ENCODE data around the gene MST1. TPM values are rescaled to one million over a fixed set of nuclear protein-coding genes. Genes with fewer than 3 reads are reported as not detected.

MST1 gene
- total RNA-seq, 1 donor from 2014 or later, result 8.2 TPM

DNA sequence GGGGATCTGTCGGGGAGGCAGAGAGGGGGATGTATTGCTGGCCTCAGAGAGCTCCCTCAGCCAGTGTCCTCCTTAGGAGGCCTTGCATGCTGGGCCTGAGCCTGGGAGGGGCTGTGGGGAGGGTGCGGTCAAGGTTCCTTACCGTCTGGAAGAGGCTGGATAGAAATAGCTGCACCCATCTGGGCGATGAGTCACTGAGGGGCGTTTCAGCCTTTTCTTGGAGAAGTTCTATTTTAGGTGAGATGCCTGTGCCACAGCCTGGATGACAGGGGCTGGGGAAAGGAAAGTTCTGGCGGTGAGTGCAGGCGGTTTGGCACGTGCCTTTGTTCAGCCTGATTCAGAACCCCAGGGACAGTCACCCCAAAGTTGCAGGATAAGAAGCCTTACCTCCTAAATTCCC is 50.8 kb downstream of the MST1 start:
- H3K4me3 Mint-ChIP-seq, result no peak overlapping the region
- DNase-seq (ENCODE audit: low spot score), result no peak
- peaks cover 6% of the 10 kb centered on the region for H3K4me1 Mint-ChIP-seq (ENCODE audit: low read depth)
- H3K27me3 Mint-ChIP-seq (ENCODE audit: insufficient read depth), result no peaks in the 10 kb centered on the region
- H3K9me3 Mint-ChIP-seq, result no peaks in the 10 kb centered on the region
- no peak overlapping the region for H3K27ac Mint-ChIP-seq
- no peaks in the 10 kb centered on the region for H3K36me3 Mint-ChIP-seq (ENCODE audit: low read depth)
- intact Hi-C loops (cut with micrococcal nuclease), result no loop called here

DNA sequence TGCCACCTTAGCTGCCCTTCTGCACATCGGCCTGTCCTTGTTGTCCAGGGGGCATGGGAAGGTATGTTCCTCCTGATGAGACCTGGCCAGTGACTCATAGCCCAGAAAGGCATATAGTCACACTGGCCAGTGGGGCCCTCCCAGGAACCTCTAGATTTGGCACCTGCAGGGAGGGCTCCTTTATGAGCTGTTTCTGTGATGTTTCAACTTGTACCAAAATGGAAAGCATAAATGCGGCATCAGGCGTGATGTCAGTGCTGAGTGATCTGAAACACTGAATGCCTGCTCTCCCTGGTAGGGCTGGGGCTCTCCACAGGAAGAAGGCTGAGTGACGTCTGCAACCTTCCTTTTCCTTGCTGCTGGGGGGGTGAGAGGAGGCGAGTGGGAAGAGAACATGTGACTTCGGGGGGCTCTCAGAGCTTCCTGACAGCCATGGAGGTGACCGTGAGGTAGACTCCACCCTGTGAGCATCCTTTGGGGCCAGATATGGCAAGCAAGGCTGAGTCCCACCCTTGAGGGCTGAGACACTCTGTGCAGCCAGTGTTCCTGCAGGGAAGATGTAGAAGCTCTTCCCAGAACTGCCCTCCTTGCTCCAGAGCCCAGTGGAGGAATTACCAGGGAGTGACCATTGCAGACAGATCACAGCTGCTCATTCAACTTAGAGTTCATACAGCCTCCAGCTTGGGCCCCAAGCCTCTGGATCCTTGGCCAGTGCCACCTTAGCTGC is 52.2 kb downstream of the MST1 start:
- H3K4me3 Mint-ChIP-seq, result no peak overlapping the region
- intact Hi-C loops (cut with micrococcal nuclease), result no loop called here
- peaks cover 6% of the 10 kb centered on the region for H3K4me1 Mint-ChIP-seq (ENCODE audit: low read depth)
- H3K27ac Mint-ChIP-seq, result no peak overlapping the region
- no peak for DNase-seq (ENCODE audit: low spot score)
- H3K36me3 Mint-ChIP-seq (ENCODE audit: low read depth), result no peaks in the 10 kb centered on the region
- no peaks in the 10 kb centered on the region for H3K27me3 Mint-ChIP-seq (ENCODE audit: insufficient read depth)
- no peaks in the 10 kb centered on the region for H3K9me3 Mint-ChIP-seq

- intact Hi-C loops (cut with micrococcal nuclease), result no loop called here
- Mint-ChIP-seq H3K9me3 (peaks cover 5% of the 10 kb centered on the region), H3K4me1 (ENCODE audit: low read depth) (peaks cover 6% of the 10 kb centered on the region), H3K27me3 (ENCODE audit: insufficient read depth) (peaks cover 4% of the 10 kb centered on the region), H3K27ac (no peak overlapping the region), H3K4me3 (no peak overlapping the region), H3K36me3 (ENCODE audit: low read depth) (no peaks in the 10 kb centered on the region)
- no peak for DNase-seq (ENCODE audit: low spot score)
Measured at GRCh38 chr3:49634736-49635135, 54.5 kb downstream of the MST1 start.

Other genes starting within 250 kb of the MST1 start
- gene DAG1, start 219.2 kb downstream of the MST1 start, total RNA-seq, result 20.5 and 23.7 TPM in 2 replicates
- 0.13 and 0.34 TPM in 2 replicates for gene BSN, start 135.0 kb downstream of the MST1 start, total RNA-seq
- 113 and 115 TPM in 2 replicates for gene APEH, start 15.1 kb downstream of the MST1 start, total RNA-seq
- gene RNF123, start 83 bp upstream of the MST1 start, total RNA-seq, result 53.8 and 54.3 TPM in 2 replicates
- 0.39 TPM in 1 of 2 replicates, not detected in the other for gene AMIGO3, start 30.2 kb upstream of the MST1 start, total RNA-seq
- 49.1 and 49.2 TPM in 2 replicates for gene GMPPB, start 34.5 kb upstream of the MST1 start, total RNA-seq
- gene IP6K1, start 97.1 kb upstream of the MST1 start, total RNA-seq, result 49.3 and 52.4 TPM in 2 replicates
- gene CDHR4, start 110.4 kb upstream of the MST1 start, total RNA-seq, result not detected in 2 replicates
- 1.3 and 2.7 TPM in 2 replicates for gene INKA1, start 113.8 kb upstream of the MST1 start, total RNA-seq
- 90.3 and 97.5 TPM in 2 replicates for gene UBA7, start 124.5 kb upstream of the MST1 start, total RNA-seq
- 26.5 and 27.9 TPM in 2 replicates for gene TRAIP, start 167.1 kb upstream of the MST1 start, total RNA-seq
- gene CAMKV, start 180.4 kb upstream of the MST1 start, total RNA-seq, result 0.96 and 1.0 TPM in 2 replicates
- 1.6 and 2.5 TPM in 2 replicates for gene MST1R, start 214.4 kb upstream of the MST1 start, total RNA-seq
- gene MON1A, start 240.3 kb upstream of the MST1 start, total RNA-seq, result 15.5 and 17.3 TPM in 2 replicates